Activated naive CD8-positive, alpha-beta T cell treated with anti-CD3 and anti-CD28 coated beads, Interleukin-2, amount 10 ng/mL, durations not matched to agents 7 days and 5 days (primary cell): ENCODE measurements around the gene CDK14. TPM values are rescaled to one million over a fixed set of nuclear protein-coding genes. Genes with fewer than 3 reads are reported as not detected.

ENCODE experiments used
- ATAC-seq: fragments of 150-1000 bp; cut with Tn5 transposase; one replicate; pipeline ENCODE4 v1.10.0; 2021; ENCODE audit warnings: low read depth, moderate library complexity
- POLR2A ChIA-PET: fragments of 350-600 bp; sonication (Branson Sonifier 250); formaldehyde crosslinking; loops from one replicate; lab custom pipeline; 2021; ENCODE audit warnings: antibody characterized with exemption; lab: Charles Lee
- DNase-seq: peaks from one replicate; pipeline ENCODE4 v3.0.0; 2021
- H3K27ac Mint-ChIP-seq: one replicate; pipeline ENCODE4 v1.8.0; 2022; ENCODE audit warnings: mild to moderate bottlenecking, mixed read lengths
- H3K27me3 Mint-ChIP-seq: one replicate; pipeline ENCODE4 v1.8.0; 2022; ENCODE audit warnings: mild to moderate bottlenecking, moderate library complexity, mixed read lengths
- H3K36me3 Mint-ChIP-seq: one replicate; pipeline ENCODE4 v1.8.0; 2021; ENCODE audit warnings: mild to moderate bottlenecking, mixed read lengths
- H3K4me1 Mint-ChIP-seq: one replicate; pipeline ENCODE4 v1.8.0; 2021; ENCODE audit warnings: mixed read lengths
- H3K4me3 Mint-ChIP-seq: one replicate; pipeline ENCODE4 v1.8.0; 2022; ENCODE audit warnings: mild to moderate bottlenecking, moderate library complexity, mixed read lengths
- H3K9me3 Mint-ChIP-seq: one replicate; pipeline ENCODE4 v1.8.0; 2021; ENCODE audit warnings: mixed read lengths
- total RNA-seq, 2 experiments: library from RNA; stranded (reverse); gene quantifications; one replicate each; pipeline ENCODE4 v1.2.3, GENCODE V29; 2021

Gene CDK14
- total RNA-seq, 2 experiments from 2014 or later = 0.94 to 1.2 TPM

GRCh38 chr7:91064938-91065337 is 468.8 kb downstream of the CDK14 start:
- ATAC-seq = no peak
- no peaks in the 10 kb centered on the region for H3K4me1 Mint-ChIP-seq
- peaks cover 2% of the 10 kb centered on the region for H3K27me3 Mint-ChIP-seq
- DNase-seq = no peak
- H3K36me3 Mint-ChIP-seq = no peaks in the 10 kb centered on the region
- no peak overlapping the region for H3K27ac Mint-ChIP-seq
- H3K4me3 Mint-ChIP-seq = no peak overlapping the region
- POLR2A ChIA-PET = no interaction called here
- peaks cover 6% of the 10 kb centered on the region for H3K9me3 Mint-ChIP-seq

GRCh38 chr7:91066627-91067026 is 470.5 kb downstream of the CDK14 start:
- DNase-seq (no peak), ATAC-seq (no peak)
- Mint-ChIP-seq H3K4me1 (no peaks in the 10 kb centered on the region), H3K4me3 (no peak overlapping the region), H3K27me3 (peaks cover 2% of the 10 kb centered on the region), H3K36me3 (no peaks in the 10 kb centered on the region), H3K9me3 (no peaks in the 10 kb centered on the region), H3K27ac (no peak overlapping the region)
- POLR2A ChIA-PET = no interaction called here

GRCh38 chr7:91067242-91067641 is 471.1 kb downstream of the CDK14 start:
- Mint-ChIP-seq H3K9me3 (no peaks in the 10 kb centered on the region), H3K4me3 (no peak overlapping the region), H3K27me3 (peaks cover 2% of the 10 kb centered on the region), H3K36me3 (no peaks in the 10 kb centered on the region), H3K4me1 (no peaks in the 10 kb centered on the region), H3K27ac (no peak overlapping the region)
- DNase-seq = no peak
- no peak for ATAC-seq
- POLR2A ChIA-PET = no interaction called here

GRCh38 chr7:91068136-91068795 is 472.1 kb downstream of the CDK14 start:
- H3K4me3 Mint-ChIP-seq = no peak overlapping the region
- H3K4me1 Mint-ChIP-seq = no peaks in the 10 kb centered on the region
- DNase-seq = no peak
- POLR2A ChIA-PET = no interaction called here
- H3K27ac Mint-ChIP-seq = no peak overlapping the region
- no peaks in the 10 kb centered on the region for H3K36me3 Mint-ChIP-seq
- H3K9me3 Mint-ChIP-seq = no peaks in the 10 kb centered on the region
- no peak for ATAC-seq
- peaks cover 2% of the 10 kb centered on the region for H3K27me3 Mint-ChIP-seq

GRCh38 chr7:91069146-91069545 is 473.0 kb downstream of the CDK14 start:
- no peak for ATAC-seq
- H3K4me1 Mint-ChIP-seq = no peaks in the 10 kb centered on the region
- no peak overlapping the region for H3K4me3 Mint-ChIP-seq
- H3K27me3 Mint-ChIP-seq = peaks cover 6% of the 10 kb centered on the region
- no peaks in the 10 kb centered on the region for H3K36me3 Mint-ChIP-seq
- no peak overlapping the region for H3K27ac Mint-ChIP-seq
- POLR2A ChIA-PET = no interaction called here
- DNase-seq = no peak
- no peaks in the 10 kb centered on the region for H3K9me3 Mint-ChIP-seq

- Mint-ChIP-seq H3K4me3 (no peak overlapping the region), H3K27ac (no peak overlapping the region), H3K27me3 (peaks cover 3% of the 10 kb centered on the region), H3K9me3 (no peaks in the 10 kb centered on the region), H3K36me3 (no peaks in the 10 kb centered on the region), H3K4me1 (peaks cover under 1% of the 10 kb centered on the region)
- ATAC-seq (no peak), DNase-seq (no peak)
- POLR2A ChIA-PET = no interaction called here
These were observed 483.4 kb downstream of the CDK14 start for GRCh38 chr7:91079487-91079886.

- H3K36me3 Mint-ChIP-seq = no peaks in the 10 kb centered on the region
- H3K27me3 Mint-ChIP-seq = peaks cover 3% of the 10 kb centered on the region
- POLR2A ChIA-PET = no interaction called here
- H3K9me3 Mint-ChIP-seq = no peaks in the 10 kb centered on the region
- H3K4me3 Mint-ChIP-seq = no peak overlapping the region
- ATAC-seq = no peak
- no peak overlapping the region for H3K27ac Mint-ChIP-seq
- no peak for DNase-seq
- H3K4me1 Mint-ChIP-seq = peaks cover 8% of the 10 kb centered on the region
These were observed 484.2 kb downstream of the CDK14 start for GRCh38 chr7:91080351-91080750.

GRCh38 chr7:91082038-91082437 is 485.9 kb downstream of the CDK14 start:
- no peak overlapping the region for H3K4me3 Mint-ChIP-seq
- no peaks in the 10 kb centered on the region for H3K36me3 Mint-ChIP-seq
- peaks cover 3% of the 10 kb centered on the region for H3K27me3 Mint-ChIP-seq
- no peak for DNase-seq
- H3K4me1 Mint-ChIP-seq = peaks cover 10% of the 10 kb centered on the region
- POLR2A ChIA-PET = no interaction called here
- H3K27ac Mint-ChIP-seq = no peak overlapping the region
- no peaks in the 10 kb centered on the region for H3K9me3 Mint-ChIP-seq
- ATAC-seq = no peak

- Mint-ChIP-seq H3K4me1 (peaks cover 10% of the 10 kb centered on the region), H3K27me3 (peaks cover 3% of the 10 kb centered on the region), H3K9me3 (no peaks in the 10 kb centered on the region), H3K36me3 (no peaks in the 10 kb centered on the region), H3K27ac (no peak overlapping the region), H3K4me3 (no peak overlapping the region)
- no peak for DNase-seq
- POLR2A ChIA-PET = no interaction called here
- ATAC-seq = no peak
These were observed 486.9 kb downstream of the CDK14 start for GRCh38 chr7:91082852-91083495.

- POLR2A ChIA-PET = no interaction called here
- H3K27me3 Mint-ChIP-seq = peaks cover 3% of the 10 kb centered on the region
- peaks cover 10% of the 10 kb centered on the region for H3K4me1 Mint-ChIP-seq
- DNase-seq = no peak
- H3K4me3 Mint-ChIP-seq = no peak overlapping the region
- H3K9me3 Mint-ChIP-seq = no peaks in the 10 kb centered on the region
- no peaks in the 10 kb centered on the region for H3K36me3 Mint-ChIP-seq
- no peak for ATAC-seq
- H3K27ac Mint-ChIP-seq = no peak overlapping the region
These were observed 487.9 kb downstream of the CDK14 start for GRCh38 chr7:91083855-91084644.

- POLR2A ChIA-PET = no interaction called here
- ATAC-seq = peak; percentile 79
These were observed 489.1 kb downstream of the CDK14 start for GRCh38 chr7:91085175-91085574.

GRCh38 chr7:91086200-91086599 is 490.1 kb downstream of the CDK14 start:
- no peak overlapping the region for H3K4me3 Mint-ChIP-seq
- no peaks in the 10 kb centered on the region for H3K27me3 Mint-ChIP-seq
- no peak overlapping the region for H3K27ac Mint-ChIP-seq
- ATAC-seq (no peak), DNase-seq (no peak)
- H3K4me1 Mint-ChIP-seq = peaks cover 14% of the 10 kb centered on the region
- H3K36me3 Mint-ChIP-seq = no peaks in the 10 kb centered on the region
- H3K9me3 Mint-ChIP-seq = no peaks in the 10 kb centered on the region
- POLR2A ChIA-PET = no interaction called here

More at GRCh38 chr7:91085175-91085574, 489.1 kb downstream of the CDK14 start:
- Mint-ChIP-seq H3K36me3 (no peaks in the 10 kb centered on the region), H3K4me1 (peaks cover 14% of the 10 kb centered on the region), H3K9me3 (no peaks in the 10 kb centered on the region), H3K27ac (peak overlapping the region; percentile 74), H3K27me3 (peaks cover 3% of the 10 kb centered on the region), H3K4me3 (peak overlapping the region; percentile 51)
- no peak for DNase-seq

GRCh38 chr7:91088156-91088555 is 492.0 kb downstream of the CDK14 start:
- POLR2A ChIA-PET = no interaction called here
- ATAC-seq = no peak

GRCh38 chr7:91088691-91089090 is 492.6 kb downstream of the CDK14 start:
- Mint-ChIP-seq H3K27ac (no peak overlapping the region), H3K36me3 (no peaks in the 10 kb centered on the region), H3K4me3 (no peak overlapping the region), H3K4me1 (peaks cover 16% of the 10 kb centered on the region), H3K27me3 (no peaks in the 10 kb centered on the region), H3K9me3 (no peaks in the 10 kb centered on the region)
- ATAC-seq = no peak
- DNase-seq = no peak
- POLR2A ChIA-PET = no interaction called here

More at GRCh38 chr7:91088156-91088555, 492.0 kb downstream of the CDK14 start:
- no peaks in the 10 kb centered on the region for H3K27me3 Mint-ChIP-seq
- no peak overlapping the region for H3K4me3 Mint-ChIP-seq
- no peaks in the 10 kb centered on the region for H3K36me3 Mint-ChIP-seq
- DNase-seq = no peak
- H3K4me1 Mint-ChIP-seq = peaks cover 16% of the 10 kb centered on the region
- H3K27ac Mint-ChIP-seq = no peak overlapping the region
- no peaks in the 10 kb centered on the region for H3K9me3 Mint-ChIP-seq
